SU-DHL-6 (cell line): Measurements from ENCODE around the gene SOX4.

Experiments used
- EZH2phosphoT487 ChIP-seq: fragments of 200-600 bp; sonication (generic), shearing (Covaris generic); conservative IDR thresholded peaks from 2 replicates; pipeline ENCODE4 v1.6.1; 2018; ENCODE audit warnings: mild to moderate bottlenecking, antibody characterized with exemption, low read length, moderate library complexity, mixed read lengths
- TF ChIP-seq, protein P1 (sequence below): fragments of 200-600 bp; sonication (generic); IDR thresholded peaks from one replicate; pipeline ENCODE4 v1.5.1; 2017; ENCODE audit warnings: antibody characterized with exemption, mild to moderate bottlenecking, low read length, moderate library complexity; ENCODE audit not compliant: insufficient read depth, poor library complexity, severe bottlenecking

DNA sequence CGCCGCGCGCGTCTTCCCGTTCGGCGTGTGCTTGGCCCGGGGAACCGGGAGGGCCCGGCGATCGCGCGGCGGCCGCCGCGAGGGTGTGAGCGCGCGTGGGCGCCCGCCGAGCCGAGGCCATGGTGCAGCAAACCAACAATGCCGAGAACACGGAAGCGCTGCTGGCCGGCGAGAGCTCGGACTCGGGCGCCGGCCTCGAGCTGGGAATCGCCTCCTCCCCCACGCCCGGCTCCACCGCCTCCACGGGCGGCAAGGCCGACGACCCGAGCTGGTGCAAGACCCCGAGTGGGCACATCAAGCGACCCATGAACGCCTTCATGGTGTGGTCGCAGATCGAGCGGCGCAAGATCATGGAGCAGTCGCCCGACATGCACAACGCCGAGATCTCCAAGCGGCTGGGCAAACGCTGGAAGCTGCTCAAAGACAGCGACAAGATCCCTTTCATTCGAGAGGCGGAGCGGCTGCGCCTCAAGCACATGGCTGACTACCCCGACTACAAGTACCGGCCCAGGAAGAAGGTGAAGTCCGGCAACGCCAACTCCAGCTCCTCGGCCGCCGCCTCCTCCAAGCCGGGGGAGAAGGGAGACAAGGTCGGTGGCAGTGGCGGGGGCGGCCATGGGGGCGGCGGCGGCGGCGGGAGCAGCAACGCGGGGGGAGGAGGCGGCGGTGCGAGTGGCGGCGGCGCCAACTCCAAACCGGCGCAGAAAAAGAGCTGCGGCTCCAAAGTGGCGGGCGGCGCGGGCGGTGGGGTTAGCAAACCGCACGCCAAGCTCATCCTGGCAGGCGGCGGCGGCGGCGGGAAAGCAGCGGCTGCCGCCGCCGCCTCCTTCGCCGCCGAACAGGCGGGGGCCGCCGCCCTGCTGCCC, 1.1 kb downstream of the SOX4 start:
- TF ChIP-seq, protein P1, sequence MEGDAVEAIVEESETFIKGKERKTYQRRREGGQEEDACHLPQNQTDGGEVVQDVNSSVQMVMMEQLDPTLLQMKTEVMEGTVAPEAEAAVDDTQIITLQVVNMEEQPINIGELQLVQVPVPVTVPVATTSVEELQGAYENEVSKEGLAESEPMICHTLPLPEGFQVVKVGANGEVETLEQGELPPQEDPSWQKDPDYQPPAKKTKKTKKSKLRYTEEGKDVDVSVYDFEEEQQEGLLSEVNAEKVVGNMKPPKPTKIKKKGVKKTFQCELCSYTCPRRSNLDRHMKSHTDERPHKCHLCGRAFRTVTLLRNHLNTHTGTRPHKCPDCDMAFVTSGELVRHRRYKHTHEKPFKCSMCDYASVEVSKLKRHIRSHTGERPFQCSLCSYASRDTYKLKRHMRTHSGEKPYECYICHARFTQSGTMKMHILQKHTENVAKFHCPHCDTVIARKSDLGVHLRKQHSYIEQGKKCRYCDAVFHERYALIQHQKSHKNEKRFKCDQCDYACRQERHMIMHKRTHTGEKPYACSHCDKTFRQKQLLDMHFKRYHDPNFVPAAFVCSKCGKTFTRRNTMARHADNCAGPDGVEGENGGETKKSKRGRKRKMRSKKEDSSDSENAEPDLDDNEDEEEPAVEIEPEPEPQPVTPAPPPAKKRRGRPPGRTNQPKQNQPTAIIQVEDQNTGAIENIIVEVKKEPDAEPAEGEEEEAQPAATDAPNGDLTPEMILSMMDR, result no peak
- TF ChIP-seq EZH2phosphoT487, result no peak
